Measurements from ENCODE around the gene TMBIM1.

DNA sequence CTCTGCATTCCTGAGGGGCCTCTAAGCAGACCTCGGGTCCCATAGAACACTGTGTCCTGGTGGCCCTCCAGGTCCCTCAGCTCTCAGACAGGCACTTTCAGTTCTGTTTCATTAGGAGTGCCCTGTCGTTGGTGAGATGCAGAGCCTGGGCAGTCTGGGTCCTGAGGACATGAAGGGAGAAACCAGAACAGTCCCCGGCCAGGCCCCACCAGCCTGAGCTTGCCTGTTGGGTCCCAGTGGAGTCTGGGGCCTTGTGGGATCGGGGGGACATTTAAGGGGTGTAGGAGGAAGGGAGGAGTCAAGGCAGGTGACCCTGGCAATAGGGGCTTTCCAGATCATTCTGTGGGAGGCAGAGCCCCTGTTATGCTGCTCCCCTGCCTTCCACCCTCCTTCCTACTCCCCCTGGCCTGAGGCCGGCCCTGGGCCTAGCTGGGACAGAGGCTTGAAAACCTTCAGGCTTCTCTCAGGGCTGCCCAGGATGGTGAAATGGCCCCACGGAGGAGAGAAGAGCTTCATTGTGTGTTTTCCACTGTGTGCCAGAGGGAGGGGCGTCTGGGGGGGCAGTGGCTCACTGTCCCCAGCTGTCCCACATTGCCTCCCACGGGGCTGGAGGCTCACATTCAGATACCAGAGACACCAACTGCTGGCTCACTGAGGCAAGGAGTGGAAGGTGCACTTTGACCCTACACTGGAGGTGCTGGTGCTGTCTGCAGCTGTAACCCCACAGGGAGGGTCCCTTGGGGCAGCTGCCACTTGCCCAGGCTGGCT lies 37.7 kb upstream of the TMBIM1 start:
- TF ChIP-seq, protein P1, sequence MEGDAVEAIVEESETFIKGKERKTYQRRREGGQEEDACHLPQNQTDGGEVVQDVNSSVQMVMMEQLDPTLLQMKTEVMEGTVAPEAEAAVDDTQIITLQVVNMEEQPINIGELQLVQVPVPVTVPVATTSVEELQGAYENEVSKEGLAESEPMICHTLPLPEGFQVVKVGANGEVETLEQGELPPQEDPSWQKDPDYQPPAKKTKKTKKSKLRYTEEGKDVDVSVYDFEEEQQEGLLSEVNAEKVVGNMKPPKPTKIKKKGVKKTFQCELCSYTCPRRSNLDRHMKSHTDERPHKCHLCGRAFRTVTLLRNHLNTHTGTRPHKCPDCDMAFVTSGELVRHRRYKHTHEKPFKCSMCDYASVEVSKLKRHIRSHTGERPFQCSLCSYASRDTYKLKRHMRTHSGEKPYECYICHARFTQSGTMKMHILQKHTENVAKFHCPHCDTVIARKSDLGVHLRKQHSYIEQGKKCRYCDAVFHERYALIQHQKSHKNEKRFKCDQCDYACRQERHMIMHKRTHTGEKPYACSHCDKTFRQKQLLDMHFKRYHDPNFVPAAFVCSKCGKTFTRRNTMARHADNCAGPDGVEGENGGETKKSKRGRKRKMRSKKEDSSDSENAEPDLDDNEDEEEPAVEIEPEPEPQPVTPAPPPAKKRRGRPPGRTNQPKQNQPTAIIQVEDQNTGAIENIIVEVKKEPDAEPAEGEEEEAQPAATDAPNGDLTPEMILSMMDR (IDR thresholded peaks at IDR 0.05; ENCODE audit: low read depth, low read length) = no peak
- TF ChIP-seq EZH2phosphoT487 (IDR thresholded peaks at IDR 0.05; ENCODE audit: low read depth) = no peak

All from OCI-LY3 (cell line).